K562 (cell line): ENCODE data around the gene IRF8.

Experiments used
- CHD2 ChIP-seq: IDR thresholded peaks from 2 replicates; pipeline ENCODE4 v1.6.1; 2011; ENCODE audit warnings: low read depth, low read length
- KDM1A ChIP-seq, 2 experiments: fragments of 450-650 bp; IDR thresholded peaks; 2 replicates each; pipeline ENCODE4 v1.6.1; 2016; ENCODE audit warnings: mild to moderate bottlenecking in 2 of 2
- NFATC3 ChIP-seq: fragments of 450-650 bp; IDR thresholded peaks from 2 replicates; pipeline ENCODE4 v1.6.1; 2017; ENCODE audit warnings: mild to moderate bottlenecking
- NR1H2 ChIP-seq: sonication (generic); formaldehyde crosslinking; IDR thresholded peaks from 2 replicates; pipeline ENCODE4 v1.4.0; 2020; ENCODE audit warnings: mild to moderate bottlenecking, missing genetic modification reagents
- POLR2A ChIP-seq: fragments of 450-650 bp; conservative IDR thresholded peaks from 2 replicates; pipeline ENCODE4 v1.6.1; 2016
- RBM25 ChIP-seq: fragments of 200-400 bp; formaldehyde crosslinking; IDR thresholded peaks from 2 replicates; pipeline ENCODE4 v1.6.1; 2018; ENCODE audit warnings: low read length, low read depth, moderate library complexity; ENCODE audit not compliant: severe bottlenecking
- TCF7L2 ChIP-seq: fragments of 150-350 bp; IDR thresholded peaks from 2 replicates; pipeline ENCODE4 v1.6.1; 2016; ENCODE audit warnings: low read depth, mild to moderate bottlenecking, low read length, moderate library complexity
- TF ChIP-seq, protein P1 (sequence below), 2 experiments: fragments of 200-800 bp in 1 of 2; sonication (Bioruptor generic) in 1 of 2; sonication (generic) in 1 of 2; formaldehyde crosslinking in 1 of 2; IDR thresholded peaks in 1 of 2; conservative IDR thresholded peaks in 1 of 2; 2 replicates each; pipeline versions ENCODE4 v1.5.0 to v1.6.1; 2016 to 2020; ENCODE audit warnings: missing compliant biosample characterization in 1 of 2, missing genetic modification characterization in 1 of 2, missing genetic modification reagents in 1 of 2
- TF ChIP-seq, protein P2 (sequence below), 3 experiments: IDR thresholded peaks in 2 of 3; conservative IDR thresholded peaks in 1 of 3; 2 replicates each; pipeline ENCODE4 v1.5.1; 2011 to 2012; ENCODE audit warnings: low read length in 3 of 3, mild to moderate bottlenecking in 3 of 3, control low read depth in 2 of 3, improper control_type of control experiment in 1 of 3, inconsistent platforms in 1 of 3, low read depth in 1 of 3, mixed read lengths in 1 of 3, moderate library complexity in 1 of 3; ENCODE audit not compliant: insufficient read depth in 2 of 3
- TF ChIP-seq, protein P3 (sequence below): sonication (generic); formaldehyde crosslinking; IDR thresholded peaks from 2 replicates; pipeline ENCODE4 v1.9.0; 2022; ENCODE audit warnings: mild to moderate bottlenecking, missing genetic modification reagents

DNA sequence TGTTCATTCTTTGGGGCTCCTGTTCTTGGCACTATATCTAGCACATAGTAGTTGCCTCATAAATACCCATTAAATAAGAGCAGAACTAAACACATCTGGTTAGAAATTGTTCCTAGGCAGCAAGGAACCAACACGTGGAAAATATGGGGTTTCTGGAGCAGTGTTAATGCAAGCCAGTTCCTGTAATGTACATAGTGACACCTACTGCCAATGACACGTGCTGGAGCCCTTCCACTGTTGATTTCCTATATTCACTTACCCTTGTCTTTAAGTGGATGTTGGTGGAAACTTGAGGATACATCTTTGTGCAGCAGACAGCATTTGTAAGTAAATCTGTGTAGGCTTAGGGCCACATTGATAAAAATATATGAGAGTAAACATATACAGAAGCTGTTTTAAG is 1.6 kb upstream of the IRF8 start:
- TF ChIP-seq TCF7L2 (no peak), CHD2 (no peak), KDM1A (IDR thresholded peaks at IDR 0.05) (no peak), RBM25 (no peak), POLR2A (no peak), NFATC3 (no peak), NR1H2 (no peak)
- TF ChIP-seq, protein P1, sequence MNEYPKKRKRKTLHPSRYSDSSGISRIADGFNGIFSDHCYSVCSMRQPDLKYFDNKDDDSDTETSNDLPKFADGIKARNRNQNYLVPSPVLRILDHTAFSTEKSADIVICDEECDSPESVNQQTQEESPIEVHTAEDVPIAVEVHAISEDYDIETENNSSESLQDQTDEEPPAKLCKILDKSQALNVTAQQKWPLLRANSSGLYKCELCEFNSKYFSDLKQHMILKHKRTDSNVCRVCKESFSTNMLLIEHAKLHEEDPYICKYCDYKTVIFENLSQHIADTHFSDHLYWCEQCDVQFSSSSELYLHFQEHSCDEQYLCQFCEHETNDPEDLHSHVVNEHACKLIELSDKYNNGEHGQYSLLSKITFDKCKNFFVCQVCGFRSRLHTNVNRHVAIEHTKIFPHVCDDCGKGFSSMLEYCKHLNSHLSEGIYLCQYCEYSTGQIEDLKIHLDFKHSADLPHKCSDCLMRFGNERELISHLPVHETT (CRISPR knock-in tag; conservative IDR thresholded peaks at IDR 0.05 in 1 of 2, IDR thresholded peaks at IDR 0.05 in 1 of 2), result no peak
- TF ChIP-seq, protein P2, sequence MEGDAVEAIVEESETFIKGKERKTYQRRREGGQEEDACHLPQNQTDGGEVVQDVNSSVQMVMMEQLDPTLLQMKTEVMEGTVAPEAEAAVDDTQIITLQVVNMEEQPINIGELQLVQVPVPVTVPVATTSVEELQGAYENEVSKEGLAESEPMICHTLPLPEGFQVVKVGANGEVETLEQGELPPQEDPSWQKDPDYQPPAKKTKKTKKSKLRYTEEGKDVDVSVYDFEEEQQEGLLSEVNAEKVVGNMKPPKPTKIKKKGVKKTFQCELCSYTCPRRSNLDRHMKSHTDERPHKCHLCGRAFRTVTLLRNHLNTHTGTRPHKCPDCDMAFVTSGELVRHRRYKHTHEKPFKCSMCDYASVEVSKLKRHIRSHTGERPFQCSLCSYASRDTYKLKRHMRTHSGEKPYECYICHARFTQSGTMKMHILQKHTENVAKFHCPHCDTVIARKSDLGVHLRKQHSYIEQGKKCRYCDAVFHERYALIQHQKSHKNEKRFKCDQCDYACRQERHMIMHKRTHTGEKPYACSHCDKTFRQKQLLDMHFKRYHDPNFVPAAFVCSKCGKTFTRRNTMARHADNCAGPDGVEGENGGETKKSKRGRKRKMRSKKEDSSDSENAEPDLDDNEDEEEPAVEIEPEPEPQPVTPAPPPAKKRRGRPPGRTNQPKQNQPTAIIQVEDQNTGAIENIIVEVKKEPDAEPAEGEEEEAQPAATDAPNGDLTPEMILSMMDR (IDR thresholded peaks at IDR 0.05 in 2 of 3, conservative IDR thresholded peaks at IDR 0.05 in 1 of 3; ENCODE audit: insufficient read depth in 2 of 3, low read depth in 1 of 3, low read length in 3 of 3), result 0 out of 6 replicates have a peak, but pooled peaks of 1 of the 3 experiments have one; percentile 2
- TF ChIP-seq, protein P3, sequence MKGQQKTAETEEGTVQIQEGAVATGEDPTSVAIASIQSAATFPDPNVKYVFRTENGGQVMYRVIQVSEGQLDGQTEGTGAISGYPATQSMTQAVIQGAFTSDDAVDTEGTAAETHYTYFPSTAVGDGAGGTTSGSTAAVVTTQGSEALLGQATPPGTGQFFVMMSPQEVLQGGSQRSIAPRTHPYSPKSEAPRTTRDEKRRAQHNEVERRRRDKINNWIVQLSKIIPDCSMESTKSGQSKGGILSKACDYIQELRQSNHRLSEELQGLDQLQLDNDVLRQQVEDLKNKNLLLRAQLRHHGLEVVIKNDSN (CRISPR knock-in tag), result no peak
